CD4-positive, CD25-positive, alpha-beta regulatory T cell (primary cell): ENCODE data around the gene CCDC160. TPM values are rescaled to one million over a fixed set of nuclear protein-coding genes. Genes with fewer than 3 reads are reported as not detected.
"Not testable (repeated sequence)": the region's sequence is repeated elsewhere in the genome, so short reads cannot be mapped to it uniquely, and the experiment has no call there.

ENCODE experiments used
- ATAC-seq, 2 donors: fragments of 150-1000 bp; cut with Tn5 transposase; one replicate each; pipeline ENCODE4 v1.10.0; 2021; ENCODE audit warnings: low read depth in 2 of 2, moderate number of reproducible peaks in 2 of 2, moderate library complexity in 1 of 2
- DNase-seq, 3 donors: peaks; one replicate each; pipeline versions ENCODE4 v3.0.0 to v3.0.0-alpha.2; 2012 to 2022; ENCODE audit warnings: mixed read lengths in 1 of 3
- H3K27ac ChIP-seq: one replicate; pipeline ENCODE4 v1.7.0; 2013; ENCODE audit warnings: mild to moderate bottlenecking, low read length; ENCODE audit not compliant: insufficient read depth, poor library complexity, severe bottlenecking
- H3K27me3 ChIP-seq: one replicate; pipeline ENCODE4 v1.7.0; 2013; ENCODE audit warnings: low read length; ENCODE audit not compliant: control insufficient read depth, insufficient read depth
- H3K36me3 ChIP-seq: one replicate; pipeline ENCODE4 v1.7.0; 2013; ENCODE audit warnings: mild to moderate bottlenecking, low read length, moderate library complexity; ENCODE audit not compliant: control insufficient read depth, insufficient read depth
- H3K4me1 ChIP-seq: 2 replicates; pipeline ENCODE4 v1.7.0; 2013; ENCODE audit warnings: mild to moderate bottlenecking, low read length; ENCODE audit not compliant: insufficient read depth, control insufficient read depth, poor library complexity, severe bottlenecking
- H3K4me3 ChIP-seq: one replicate; pipeline ENCODE4 v1.7.0; 2013; ENCODE audit warnings: low read depth, mild to moderate bottlenecking, low read length, moderate library complexity
- H3K9me3 ChIP-seq, 2 experiments: 1 replicate in 1 of 2; 2 replicates in 1 of 2; pipeline ENCODE4 v1.7.0; 2013; ENCODE audit warnings: low read length in 2 of 2, mild to moderate bottlenecking in 1 of 2, moderate library complexity in 1 of 2; ENCODE audit not compliant: control insufficient read depth in 2 of 2
- H3K27ac Mint-ChIP-seq, 3 donors: one replicate each; pipeline ENCODE4 v1.8.0; 2020 to 2022; ENCODE audit warnings: mild to moderate bottlenecking in 3 of 3, mixed read lengths in 3 of 3, moderate library complexity in 2 of 3
- H3K27me3 Mint-ChIP-seq: one replicate; pipeline ENCODE4 v1.8.0; 2022; ENCODE audit warnings: mild to moderate bottlenecking, mixed read lengths
- H3K36me3 Mint-ChIP-seq: one replicate; pipeline ENCODE4 v1.8.0; 2020; ENCODE audit warnings: mixed read lengths
- H3K4me1 Mint-ChIP-seq, 4 donors: one replicate each; pipeline ENCODE4 v1.8.0; 2020 to 2022; ENCODE audit warnings: mixed read lengths in 4 of 4, mild to moderate bottlenecking in 1 of 4
- H3K4me3 Mint-ChIP-seq, 4 donors: one replicate each; pipeline ENCODE4 v1.8.0; 2020 to 2022; ENCODE audit warnings: mild to moderate bottlenecking in 4 of 4, mixed read lengths in 4 of 4, moderate library complexity in 3 of 4
- H3K9me3 Mint-ChIP-seq, 7 donors: one replicate each; pipeline ENCODE4 v1.8.0; 2020 to 2022; ENCODE audit warnings: mixed read lengths in 7 of 7, mild to moderate bottlenecking in 3 of 7, moderate library complexity in 2 of 7
- polyA plus RNA-seq, 4 donors: library from polyadenylated mRNA; unstranded; fragments of 300-500 nt; fragmentation: Illumina TruSeq; gene quantifications; one replicate each; pipeline ENCODE4 v1.2.3, GENCODE V29; 2021
- total RNA-seq: library from RNA; stranded (reverse); gene quantifications from one replicate; pipeline ENCODE4 v1.2.3, GENCODE V29; 2022

CCDC160 gene
- total and polyA plus RNA-seq, 5 donors from 2014 or later, result not detected

DNA sequence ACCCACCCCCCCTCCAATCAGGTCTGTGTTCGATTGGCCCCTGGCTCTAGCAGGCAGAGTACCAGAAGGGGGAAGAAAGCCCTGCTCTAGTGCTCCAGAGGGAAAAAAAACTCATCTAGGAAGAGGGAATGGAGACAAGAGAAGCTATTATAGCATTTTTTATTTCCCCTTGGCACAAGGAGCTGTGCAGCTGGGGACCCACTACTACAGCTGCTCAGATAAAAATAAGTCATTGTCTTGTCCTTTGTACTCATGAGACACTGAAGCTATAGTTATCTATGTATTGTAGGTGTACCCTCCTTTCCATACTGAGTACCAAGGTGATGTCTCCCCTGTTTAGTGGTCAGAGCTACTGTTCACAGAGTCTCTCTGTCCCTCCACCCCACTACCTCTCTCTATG, 14.3 kb downstream of the CCDC160 start:
- no peaks in the 10 kb centered on the region for H3K36me3 Mint-ChIP-seq
- Histone ChIP-seq H3K27me3 (no peaks in the 10 kb centered on the region), H3K36me3 (no peaks in the 10 kb centered on the region), H3K27ac (no peak overlapping the region), H3K4me3 (no peak overlapping the region), H3K4me1 (no peaks in the 10 kb centered on the region), H3K9me3 (no peaks in the 10 kb centered on the region)
- H3K27ac Mint-ChIP-seq, result no peak overlapping the region
- no peaks in the 10 kb centered on the region for H3K27me3 Mint-ChIP-seq
- no peaks in the 10 kb centered on the region for H3K4me1 Mint-ChIP-seq
- DNase-seq, result no peak
- peaks cover 0 to 1% (median 0%) of the 10 kb centered on the region in 7 donors for H3K9me3 Mint-ChIP-seq
- ATAC-seq, result no peak
- H3K4me3 Mint-ChIP-seq, result no peak overlapping the region

DNA sequence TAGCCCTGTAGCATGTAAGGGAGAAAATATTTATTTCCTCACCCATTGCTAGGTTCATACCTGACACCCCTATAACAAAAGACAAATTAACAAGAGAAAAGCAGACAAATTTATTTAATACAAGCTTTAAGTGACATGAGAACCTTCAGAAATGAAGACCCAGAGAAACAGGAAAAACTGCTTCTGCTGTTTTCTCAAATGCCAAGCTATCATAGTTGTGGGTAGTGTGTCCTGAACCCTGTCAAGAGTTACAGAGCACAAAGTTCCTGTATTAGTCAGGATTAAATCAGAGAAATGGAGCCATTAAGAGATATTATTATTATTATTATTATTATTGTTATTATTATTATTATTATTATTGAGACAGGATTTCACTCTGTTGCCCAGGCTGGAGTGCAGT, 17.5 kb downstream of the CCDC160 start:
- no peaks in the 10 kb centered on the region for H3K4me1 ChIP-seq
- no peak overlapping the region for H3K4me3 ChIP-seq
- H3K4me1 Mint-ChIP-seq, result no peaks in the 10 kb centered on the region
- H3K27ac ChIP-seq, result no peak overlapping the region
- no peaks in the 10 kb centered on the region for H3K9me3 Mint-ChIP-seq
- no peaks in the 10 kb centered on the region for H3K36me3 Mint-ChIP-seq
- H3K27me3 ChIP-seq, result no peaks in the 10 kb centered on the region
- no peak overlapping the region for H3K4me3 Mint-ChIP-seq
- no peaks in the 10 kb centered on the region for H3K9me3 ChIP-seq
- no peak overlapping the region for H3K27ac Mint-ChIP-seq
- no peaks in the 10 kb centered on the region for H3K27me3 Mint-ChIP-seq
- DNase-seq (no peak), ATAC-seq (no peak)
- no peaks in the 10 kb centered on the region for H3K36me3 ChIP-seq

GRCh38 chrX:134255555-134255954, 18.6 kb downstream of the CCDC160 start:
- ATAC-seq (no peak), DNase-seq (no peak)
- no peaks in the 10 kb centered on the region for H3K27me3 ChIP-seq
- H3K9me3 ChIP-seq, result no peaks in the 10 kb centered on the region
- Mint-ChIP-seq H3K27ac (no peak overlapping the region), H3K4me3 (no peak overlapping the region), H3K36me3 (no peaks in the 10 kb centered on the region), H3K4me1 (no peaks in the 10 kb centered on the region), H3K9me3 (no peaks in the 10 kb centered on the region), H3K27me3 (no peaks in the 10 kb centered on the region)
- no peaks in the 10 kb centered on the region for H3K36me3 ChIP-seq
- no peak overlapping the region for H3K4me3 ChIP-seq
- H3K27ac ChIP-seq, result no peak overlapping the region
- H3K4me1 ChIP-seq, result no peaks in the 10 kb centered on the region

DNA sequence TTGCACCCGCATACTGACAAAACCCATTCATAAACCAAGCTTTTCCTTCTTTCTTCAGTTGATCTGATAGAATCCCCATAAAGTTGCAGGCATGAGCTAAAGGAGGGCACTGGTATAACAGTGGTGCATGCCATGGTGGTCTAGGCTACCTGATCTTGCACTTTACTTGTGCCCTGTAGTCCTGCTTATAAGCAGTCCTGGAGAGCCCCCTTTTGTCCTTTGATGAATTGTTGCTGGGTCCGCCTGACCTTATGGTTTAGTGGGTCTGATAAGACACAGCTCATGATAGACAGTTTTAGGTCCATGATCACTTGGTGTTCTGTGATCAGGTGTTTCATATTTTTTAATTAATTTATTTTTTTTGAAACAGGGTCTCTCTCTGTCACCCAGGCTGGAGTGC, 19.7 kb downstream of the CCDC160 start:
- Mint-ChIP-seq H3K27ac (no peak overlapping the region), H3K4me3 (no peak overlapping the region), H3K4me1 (no peaks in the 10 kb centered on the region), H3K27me3 (no peaks in the 10 kb centered on the region), H3K9me3 (no peaks in the 10 kb centered on the region), H3K36me3 (no peaks in the 10 kb centered on the region)
- no peaks in the 10 kb centered on the region for H3K27me3 ChIP-seq
- H3K9me3 ChIP-seq, result no peaks in the 10 kb centered on the region
- no peaks in the 10 kb centered on the region for H3K4me1 ChIP-seq
- no peak for ATAC-seq
- no peak overlapping the region for H3K27ac ChIP-seq
- no peak overlapping the region for H3K4me3 ChIP-seq
- DNase-seq, result no peak
- H3K36me3 ChIP-seq, result no peaks in the 10 kb centered on the region

- Mint-ChIP-seq H3K9me3 (no peaks in the 10 kb centered on the region), H3K36me3 (no peaks in the 10 kb centered on the region), H3K27ac (no peak overlapping the region), H3K4me3 (no peak overlapping the region), H3K4me1 (no peaks in the 10 kb centered on the region), H3K27me3 (no peaks in the 10 kb centered on the region)
- no peaks in the 10 kb centered on the region for H3K9me3 ChIP-seq
- ATAC-seq (no peak), DNase-seq (no peak)
- H3K27ac ChIP-seq, result no peak overlapping the region
- H3K4me3 ChIP-seq, result no peak overlapping the region
- no peaks in the 10 kb centered on the region for H3K36me3 ChIP-seq
- no peaks in the 10 kb centered on the region for H3K4me1 ChIP-seq
- H3K27me3 ChIP-seq, result no peaks in the 10 kb centered on the region
Observed at GRCh38 chrX:134258202-134258601, 21.2 kb downstream of the CCDC160 start.

- not testable (repeated sequence) for ATAC-seq
Observed at GRCh38 chrX:134285934-134286333, 49.0 kb downstream of the CCDC160 start.

DNA sequence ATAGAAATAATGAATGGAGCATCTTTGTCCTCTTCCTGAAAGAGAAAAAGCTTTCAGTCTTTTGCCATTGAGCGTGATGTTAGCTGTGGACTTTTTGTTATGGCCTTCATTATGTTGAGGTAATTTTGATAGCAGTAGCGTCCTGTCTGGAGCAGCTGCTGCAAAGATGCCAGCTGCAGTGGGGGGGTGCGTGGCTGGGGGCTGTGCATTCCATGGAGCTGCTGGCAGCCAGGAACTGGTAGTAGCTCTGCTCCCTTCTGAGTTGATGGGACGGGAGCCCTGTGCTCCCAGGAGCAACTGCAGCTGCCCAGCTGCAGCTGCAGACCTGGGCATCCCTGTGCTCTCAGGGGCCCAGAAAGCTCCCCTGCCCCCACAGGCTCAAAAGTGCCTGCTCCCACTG, 50.4 kb downstream of the CCDC160 start:
- ATAC-seq (no peak), DNase-seq (no peak)
- H3K9me3 Mint-ChIP-seq, result peaks cover 0 to 4% (median 0%) of the 10 kb centered on the region in 7 donors
- H3K27ac Mint-ChIP-seq, result no peak overlapping the region
- no peaks in the 10 kb centered on the region for H3K9me3 ChIP-seq
- H3K36me3 Mint-ChIP-seq, result no peaks in the 10 kb centered on the region
- no peak overlapping the region for H3K4me3 ChIP-seq
- no peak overlapping the region for H3K4me3 Mint-ChIP-seq
- no peaks in the 10 kb centered on the region for H3K27me3 ChIP-seq
- peaks cover 5% of the 10 kb centered on the region for H3K27me3 Mint-ChIP-seq
- H3K36me3 ChIP-seq, result no peaks in the 10 kb centered on the region
- no peaks in the 10 kb centered on the region for H3K4me1 Mint-ChIP-seq
- H3K4me1 ChIP-seq, result no peaks in the 10 kb centered on the region
- no peak overlapping the region for H3K27ac ChIP-seq

More at GRCh38 chrX:134285934-134286333, 49.0 kb downstream of the CCDC160 start:
- H3K27me3 ChIP-seq, H3K9me3 Mint-ChIP-seq, H3K9me3 ChIP-seq, H3K36me3 Mint-ChIP-seq, H3K36me3 ChIP-seq, H3K4me1 ChIP-seq, H3K27ac ChIP-seq, H3K4me3 ChIP-seq, H3K27me3 Mint-ChIP-seq, H3K4me3 Mint-ChIP-seq, H3K4me1 Mint-ChIP-seq, DNase-seq, H3K27ac Mint-ChIP-seq: not testable (repeated sequence)

GRCh38 chrX:134294548-134294947, 57.6 kb downstream of the CCDC160 start:
- H3K4me1 Mint-ChIP-seq, result no peaks in the 10 kb centered on the region
- H3K9me3 Mint-ChIP-seq, result peaks cover 0 to 8% (median 1%) of the 10 kb centered on the region in 7 donors
- ATAC-seq, result no peak

More at GRCh38 chrX:134294548-134294947, 57.6 kb downstream of the CCDC160 start:
- no peaks in the 10 kb centered on the region for H3K27me3 Mint-ChIP-seq
- peaks cover 4 to 8% of the 10 kb centered on the region in 2 experiments for H3K9me3 ChIP-seq
- no peak overlapping the region for H3K27ac Mint-ChIP-seq
- no peak overlapping the region for H3K4me3 ChIP-seq
- H3K27ac ChIP-seq, result no peak overlapping the region
- DNase-seq, result no peak
- H3K4me3 Mint-ChIP-seq, result no peak overlapping the region
- no peaks in the 10 kb centered on the region for H3K36me3 ChIP-seq
- no peaks in the 10 kb centered on the region for H3K27me3 ChIP-seq
- H3K36me3 Mint-ChIP-seq, result no peaks in the 10 kb centered on the region
- H3K4me1 ChIP-seq, result no peaks in the 10 kb centered on the region
